HEK293 (cell line): ENCODE results near the gene ZBTB20.
A peak's percentile ranks its signal among the peaks of the same experiment; 100 is the strongest.

Experiments used
- CTCF ChIA-PET: fragments of 350-600 bp; formaldehyde crosslinking; extraction: SDS; loops from one replicate; lab custom pipeline; 2021; ENCODE audit warnings: antibody characterized with exemption; lab: Yijun Ruan, JAX
- POLR2A ChIA-PET: fragments of 300-600 bp; formaldehyde crosslinking; extraction: SDS; loops from one replicate; lab custom pipeline; 2020; ENCODE audit warnings: antibody characterized with exemption, inconsistent platforms; lab: Yijun Ruan, JAX
- H3K27ac ChIP-seq: fragments of 200-500 bp; sonication (Bioruptor generic); 2 replicates; pipeline ENCODE4 v1.5.1; 2014; ENCODE audit warnings: low read depth, low read length, control low read depth, inconsistent platforms; ENCODE audit errors: extremely low read depth
- H3K36me3 ChIP-seq, 2 experiments: fragments of 200-500 bp in 1 of 2; sonication (Bioruptor generic) in 1 of 2; 1 replicate in 1 of 2; 2 replicates in 1 of 2; pipeline ENCODE4 v1.5.1; 2014 to 2017; ENCODE audit warnings: inconsistent platforms in 2 of 2, low read length in 2 of 2; ENCODE audit not compliant: control insufficient read depth in 2 of 2, insufficient read depth in 1 of 2
- H3K4me1 ChIP-seq: fragments of 200-500 bp; sonication (Bioruptor generic); 2 replicates; pipeline ENCODE4 v1.5.1; 2014; ENCODE audit warnings: mild to moderate bottlenecking, low read length, inconsistent platforms; ENCODE audit not compliant: control insufficient read depth, insufficient read depth
- H3K4me3 ChIP-seq: 2 replicates; pipeline ENCODE4 v1.5.1; 2011; ENCODE audit warnings: low read depth, mild to moderate bottlenecking, control low read depth, low read length, moderate library complexity
- H3K9me3 ChIP-seq: fragments of 200-500 bp; sonication (Bioruptor generic); 2 replicates; pipeline ENCODE4 v1.5.1; 2014; ENCODE audit warnings: low read depth, low read length, inconsistent platforms; ENCODE audit not compliant: control insufficient read depth, insufficient read depth
- BCL11B ChIP-seq: fragments of 450-650 bp; formaldehyde crosslinking; IDR thresholded peaks from 2 replicates; pipeline ENCODE4 v1.5.1; 2016; ENCODE audit warnings: low read depth, missing biosample characterization, missing genetic modification characterization
- GFI1B ChIP-seq: fragments of 450-650 bp; formaldehyde crosslinking; IDR thresholded peaks from 2 replicates; pipeline ENCODE4 v1.5.1; 2016; ENCODE audit warnings: missing biosample characterization, missing genetic modification characterization
- GLIS2 ChIP-seq: fragments of 450-650 bp; formaldehyde crosslinking; IDR thresholded peaks from 2 replicates; pipeline ENCODE4 v1.5.1; 2016; ENCODE audit warnings: missing biosample characterization, missing genetic modification characterization
- KLF7 ChIP-seq: fragments of 450-650 bp; formaldehyde crosslinking; IDR thresholded peaks from 2 replicates; pipeline ENCODE4 v1.5.1; 2016; ENCODE audit warnings: missing biosample characterization, missing genetic modification characterization, borderline replicate concordance
- SCRT2 ChIP-seq: fragments of 450-650 bp; formaldehyde crosslinking; IDR thresholded peaks from 2 replicates; pipeline ENCODE4 v1.5.1; 2016; ENCODE audit warnings: missing biosample characterization, missing genetic modification characterization
- ZNF121 ChIP-seq: fragments of 450-650 bp; formaldehyde crosslinking; IDR thresholded peaks from 2 replicates; pipeline ENCODE4 v1.5.1; 2016; ENCODE audit warnings: missing biosample characterization, missing genetic modification characterization
- ZNF174 ChIP-seq: fragments of 450-650 bp; formaldehyde crosslinking; IDR thresholded peaks from 2 replicates; pipeline ENCODE4 v1.5.0; 2017; ENCODE audit warnings: missing biosample characterization, mild to moderate bottlenecking, missing genetic modification characterization
- ZNF175 ChIP-seq: fragments of 450-650 bp; formaldehyde crosslinking; IDR thresholded peaks from 2 replicates; pipeline ENCODE4 v1.5.1; 2016; ENCODE audit warnings: missing biosample characterization, missing genetic modification characterization
- ZNF19 ChIP-seq: fragments of 450-650 bp; formaldehyde crosslinking; IDR thresholded peaks from 2 replicates; pipeline ENCODE4; 2016; ENCODE audit warnings: missing biosample characterization, missing genetic modification characterization, low read depth
- ZNF324 ChIP-seq: fragments of 450-650 bp; formaldehyde crosslinking; IDR thresholded peaks from 2 replicates; pipeline ENCODE4 v1.5.1; 2016; ENCODE audit warnings: missing biosample characterization, missing genetic modification characterization
- ZNF341 ChIP-seq: fragments of 450-650 bp; formaldehyde crosslinking; IDR thresholded peaks from 2 replicates; pipeline ENCODE4; 2016; ENCODE audit warnings: low read depth, missing biosample characterization, missing genetic modification characterization
- ZNF37A ChIP-seq: fragments of 450-650 bp; IDR thresholded peaks from 2 replicates; pipeline ENCODE4 v1.5.1; 2018; ENCODE audit warnings: missing biosample characterization, missing genetic modification characterization
- ZNF416 ChIP-seq: fragments of 450-650 bp; formaldehyde crosslinking; IDR thresholded peaks from 2 replicates; pipeline ENCODE4 v1.5.1; 2016; ENCODE audit warnings: missing biosample characterization, missing genetic modification characterization
- ZNF433 ChIP-seq: fragments of 450-650 bp; formaldehyde crosslinking; IDR thresholded peaks from 2 replicates; pipeline ENCODE4 v1.5.1; 2016; ENCODE audit warnings: missing biosample characterization, missing genetic modification characterization, low read depth
- ZNF610 ChIP-seq: fragments of 450-650 bp; formaldehyde crosslinking; IDR thresholded peaks from 2 replicates; pipeline ENCODE4 v1.5.1; 2016; ENCODE audit warnings: missing biosample characterization, missing genetic modification characterization, borderline replicate concordance
- ZNF658 ChIP-seq: fragments of 450-650 bp; formaldehyde crosslinking; IDR thresholded peaks from 2 replicates; pipeline ENCODE4; 2016; ENCODE audit warnings: missing biosample characterization, missing genetic modification characterization
- ZNF660 ChIP-seq: fragments of 450-650 bp; IDR thresholded peaks from 2 replicates; pipeline ENCODE4 v1.5.1; 2018; ENCODE audit warnings: missing biosample characterization, mild to moderate bottlenecking, missing genetic modification characterization
- ZNF747 ChIP-seq: fragments of 450-650 bp; formaldehyde crosslinking; IDR thresholded peaks from 2 replicates; pipeline ENCODE4 v1.5.1; 2016; ENCODE audit warnings: missing biosample characterization, missing genetic modification characterization
- TF ChIP-seq, protein P1 (sequence below): fragments of 450-650 bp; formaldehyde crosslinking; IDR thresholded peaks from 2 replicates; pipeline ENCODE4 v1.5.1; 2016; ENCODE audit warnings: missing biosample characterization, missing genetic modification characterization, borderline replicate concordance
- TF ChIP-seq, protein P2 (sequence below): fragments of 450-650 bp; formaldehyde crosslinking; IDR thresholded peaks from 2 replicates; pipeline ENCODE4 v1.5.1; 2017; ENCODE audit warnings: missing biosample characterization, missing genetic modification characterization
- TF ChIP-seq, protein P3 (sequence below): fragments of 450-650 bp; formaldehyde crosslinking; conservative IDR thresholded peaks from 2 replicates; pipeline ENCODE4 v1.5.1; 2016; ENCODE audit warnings: low read depth, missing biosample characterization, missing genetic modification characterization

ZBTB20 gene

DNA sequence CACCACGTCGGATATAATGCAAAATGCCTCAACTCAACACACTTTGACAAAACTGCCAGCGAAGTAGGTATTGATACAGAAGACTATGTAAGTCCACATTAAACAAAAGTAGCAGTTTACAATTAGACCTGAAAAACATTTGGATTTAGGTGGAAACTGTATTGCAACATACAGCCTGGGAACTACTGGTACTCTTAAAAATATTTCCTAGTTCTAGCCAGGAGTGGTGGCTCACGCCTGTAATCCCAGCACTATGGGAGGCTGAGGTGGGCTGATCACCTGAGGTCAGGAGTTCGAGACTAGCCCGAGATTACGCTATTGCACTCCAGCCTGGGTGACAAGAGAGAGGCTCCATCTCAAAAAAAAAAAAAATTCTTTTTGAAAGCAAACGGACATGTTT, 246.2 kb downstream of the ZBTB20 start:
- H3K9me3 ChIP-seq, result no peaks in the 10 kb centered on the region
- H3K36me3 ChIP-seq, result no peaks in the 10 kb centered on the region
- POLR2A ChIA-PET, result no interaction called here
- no peak for TF ChIP-seq KLF7 (tag by site-specific recombination)
- no peak for TF ChIP-seq ZNF416 (tag by site-specific recombination)
- no peak for TF ChIP-seq BCL11B (tag by site-specific recombination)
- TF ChIP-seq GLIS2 (tag by site-specific recombination), result no peak
- TF ChIP-seq, protein P1, sequence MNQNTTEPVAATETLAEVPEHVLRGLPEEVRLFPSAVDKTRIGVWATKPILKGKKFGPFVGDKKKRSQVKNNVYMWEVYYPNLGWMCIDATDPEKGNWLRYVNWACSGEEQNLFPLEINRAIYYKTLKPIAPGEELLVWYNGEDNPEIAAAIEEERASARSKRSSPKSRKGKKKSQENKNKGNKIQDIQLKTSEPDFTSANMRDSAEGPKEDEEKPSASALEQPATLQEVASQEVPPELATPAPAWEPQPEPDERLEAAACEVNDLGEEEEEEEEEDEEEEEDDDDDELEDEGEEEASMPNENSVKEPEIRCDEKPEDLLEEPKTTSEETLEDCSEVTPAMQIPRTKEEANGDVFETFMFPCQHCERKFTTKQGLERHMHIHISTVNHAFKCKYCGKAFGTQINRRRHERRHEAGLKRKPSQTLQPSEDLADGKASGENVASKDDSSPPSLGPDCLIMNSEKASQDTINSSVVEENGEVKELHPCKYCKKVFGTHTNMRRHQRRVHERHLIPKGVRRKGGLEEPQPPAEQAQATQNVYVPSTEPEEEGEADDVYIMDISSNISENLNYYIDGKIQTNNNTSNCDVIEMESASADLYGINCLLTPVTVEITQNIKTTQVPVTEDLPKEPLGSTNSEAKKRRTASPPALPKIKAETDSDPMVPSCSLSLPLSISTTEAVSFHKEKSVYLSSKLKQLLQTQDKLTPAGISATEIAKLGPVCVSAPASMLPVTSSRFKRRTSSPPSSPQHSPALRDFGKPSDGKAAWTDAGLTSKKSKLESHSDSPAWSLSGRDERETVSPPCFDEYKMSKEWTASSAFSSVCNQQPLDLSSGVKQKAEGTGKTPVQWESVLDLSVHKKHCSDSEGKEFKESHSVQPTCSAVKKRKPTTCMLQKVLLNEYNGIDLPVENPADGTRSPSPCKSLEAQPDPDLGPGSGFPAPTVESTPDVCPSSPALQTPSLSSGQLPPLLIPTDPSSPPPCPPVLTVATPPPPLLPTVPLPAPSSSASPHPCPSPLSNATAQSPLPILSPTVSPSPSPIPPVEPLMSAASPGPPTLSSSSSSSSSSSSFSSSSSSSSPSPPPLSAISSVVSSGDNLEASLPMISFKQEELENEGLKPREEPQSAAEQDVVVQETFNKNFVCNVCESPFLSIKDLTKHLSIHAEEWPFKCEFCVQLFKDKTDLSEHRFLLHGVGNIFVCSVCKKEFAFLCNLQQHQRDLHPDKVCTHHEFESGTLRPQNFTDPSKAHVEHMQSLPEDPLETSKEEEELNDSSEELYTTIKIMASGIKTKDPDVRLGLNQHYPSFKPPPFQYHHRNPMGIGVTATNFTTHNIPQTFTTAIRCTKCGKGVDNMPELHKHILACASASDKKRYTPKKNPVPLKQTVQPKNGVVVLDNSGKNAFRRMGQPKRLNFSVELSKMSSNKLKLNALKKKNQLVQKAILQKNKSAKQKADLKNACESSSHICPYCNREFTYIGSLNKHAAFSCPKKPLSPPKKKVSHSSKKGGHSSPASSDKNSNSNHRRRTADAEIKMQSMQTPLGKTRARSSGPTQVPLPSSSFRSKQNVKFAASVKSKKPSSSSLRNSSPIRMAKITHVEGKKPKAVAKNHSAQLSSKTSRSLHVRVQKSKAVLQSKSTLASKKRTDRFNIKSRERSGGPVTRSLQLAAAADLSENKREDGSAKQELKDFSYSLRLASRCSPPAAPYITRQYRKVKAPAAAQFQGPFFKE (tag by site-specific recombination), result no peak
- TF ChIP-seq GFI1B (tag by site-specific recombination), result no peak
- no peak for TF ChIP-seq ZNF37A
- no peak for TF ChIP-seq ZNF174 (tag by site-specific recombination)
- CTCF ChIA-PET, result no interaction called here
- no peak overlapping the region for H3K27ac ChIP-seq
- no peaks in the 10 kb centered on the region for H3K4me1 ChIP-seq
- no peak overlapping the region for H3K4me3 ChIP-seq

DNA sequence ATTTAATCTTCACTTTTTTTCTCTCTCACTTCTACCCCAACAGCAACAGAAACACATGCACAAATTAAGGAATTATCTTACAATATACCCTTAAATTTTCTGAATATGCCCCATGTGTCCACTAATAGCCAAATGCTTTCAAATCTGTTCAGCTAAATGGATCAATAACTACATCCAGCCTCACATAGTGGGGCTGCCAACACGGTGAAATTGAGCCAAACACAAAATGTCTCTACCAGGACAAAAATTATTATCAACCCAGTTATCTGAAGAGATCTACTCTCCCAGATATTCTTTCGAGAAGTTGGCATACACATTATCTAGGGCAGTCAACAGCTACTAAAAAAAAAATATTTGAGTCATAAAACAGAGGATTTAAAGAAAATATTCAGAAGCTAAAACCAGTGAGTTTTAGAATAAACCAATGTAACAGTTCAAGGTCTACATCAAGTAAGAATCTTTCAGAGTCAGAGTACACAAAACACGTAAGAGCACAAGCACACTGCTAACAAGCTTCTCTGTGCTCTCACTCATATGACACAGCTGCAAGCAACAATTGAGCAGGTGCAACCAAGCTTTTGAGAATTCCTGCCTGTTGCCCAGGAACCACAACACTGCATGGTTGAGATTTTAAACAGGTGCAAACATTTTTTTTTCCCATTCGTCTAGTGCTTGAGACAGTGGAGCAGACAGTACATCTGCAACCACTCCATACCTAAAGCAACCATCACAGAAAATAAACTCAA, 247.7 kb downstream of the ZBTB20 start:
- Histone ChIP-seq H3K27ac (no peak overlapping the region), H3K9me3 (no peaks in the 10 kb centered on the region), H3K4me3 (no peak overlapping the region), H3K4me1 (no peaks in the 10 kb centered on the region), H3K36me3 (no peaks in the 10 kb centered on the region)
- ChIA-PET CTCF (no interaction called here), POLR2A (interaction anchor here (0.6 kb wide), 1 partner anchor 28 kb away, joined by 3 read pairs; no protein-coding TSS in a partner anchor)
- TF ChIP-seq ZNF658 (tag by site-specific recombination) (no peak), SCRT2 (tag by site-specific recombination) (peak; percentile 68), ZNF610 (no peak)

DNA sequence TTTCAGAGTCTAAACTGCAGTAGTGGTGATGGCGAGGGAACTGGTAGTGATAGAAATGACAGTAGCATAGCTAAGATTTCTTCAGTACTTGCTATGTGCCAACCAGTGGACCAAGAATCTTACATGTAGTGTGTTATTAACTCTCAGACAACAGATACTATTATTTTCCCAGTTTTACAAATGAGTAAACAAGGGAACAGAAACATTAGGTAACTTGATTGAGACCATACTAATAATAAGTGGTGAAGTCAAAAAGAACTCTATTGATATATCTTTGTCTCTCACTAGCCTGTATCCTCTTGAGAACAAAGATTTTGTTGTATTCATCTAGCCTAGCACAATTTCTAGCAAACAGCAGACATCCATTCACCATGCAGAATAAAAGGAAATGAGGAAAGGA, 250.1 kb downstream of the ZBTB20 start:
- ChIA-PET CTCF (interaction anchor here (0.7 kb wide), 1 partner anchor 283 kb away, joined by 3 read pairs; no protein-coding TSS in a partner anchor), POLR2A (no interaction called here)
- Histone ChIP-seq H3K9me3 (no peaks in the 10 kb centered on the region), H3K36me3 (no peaks in the 10 kb centered on the region), H3K4me3 (no peak overlapping the region), H3K27ac (no peak overlapping the region), H3K4me1 (no peaks in the 10 kb centered on the region)
- TF ChIP-seq ZNF341 (tag by site-specific recombination), result no peak
- no peak for TF ChIP-seq ZNF19 (tag by site-specific recombination)
- no peak for TF ChIP-seq ZNF747
- TF ChIP-seq ZNF121 (tag by site-specific recombination), result no peak
- TF ChIP-seq ZNF433 (tag by site-specific recombination), result no peak
- TF ChIP-seq, protein P2, sequence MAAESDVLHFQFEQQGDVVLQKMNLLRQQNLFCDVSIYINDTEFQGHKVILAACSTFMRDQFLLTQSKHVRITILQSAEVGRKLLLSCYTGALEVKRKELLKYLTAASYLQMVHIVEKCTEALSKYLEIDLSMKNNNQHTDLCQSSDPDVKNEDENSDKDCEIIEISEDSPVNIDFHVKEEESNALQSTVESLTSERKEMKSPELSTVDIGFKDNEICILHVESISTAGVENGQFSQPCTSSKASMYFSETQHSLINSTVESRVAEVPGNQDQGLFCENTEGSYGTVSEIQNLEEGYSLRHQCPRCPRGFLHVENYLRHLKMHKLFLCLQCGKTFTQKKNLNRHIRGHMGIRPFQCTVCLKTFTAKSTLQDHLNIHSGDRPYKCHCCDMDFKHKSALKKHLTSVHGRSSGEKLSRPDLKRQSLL, result no peak
- TF ChIP-seq ZNF660, result no peak
- TF ChIP-seq ZNF175 (tag by site-specific recombination), result no peak
- TF ChIP-seq, protein P3, sequence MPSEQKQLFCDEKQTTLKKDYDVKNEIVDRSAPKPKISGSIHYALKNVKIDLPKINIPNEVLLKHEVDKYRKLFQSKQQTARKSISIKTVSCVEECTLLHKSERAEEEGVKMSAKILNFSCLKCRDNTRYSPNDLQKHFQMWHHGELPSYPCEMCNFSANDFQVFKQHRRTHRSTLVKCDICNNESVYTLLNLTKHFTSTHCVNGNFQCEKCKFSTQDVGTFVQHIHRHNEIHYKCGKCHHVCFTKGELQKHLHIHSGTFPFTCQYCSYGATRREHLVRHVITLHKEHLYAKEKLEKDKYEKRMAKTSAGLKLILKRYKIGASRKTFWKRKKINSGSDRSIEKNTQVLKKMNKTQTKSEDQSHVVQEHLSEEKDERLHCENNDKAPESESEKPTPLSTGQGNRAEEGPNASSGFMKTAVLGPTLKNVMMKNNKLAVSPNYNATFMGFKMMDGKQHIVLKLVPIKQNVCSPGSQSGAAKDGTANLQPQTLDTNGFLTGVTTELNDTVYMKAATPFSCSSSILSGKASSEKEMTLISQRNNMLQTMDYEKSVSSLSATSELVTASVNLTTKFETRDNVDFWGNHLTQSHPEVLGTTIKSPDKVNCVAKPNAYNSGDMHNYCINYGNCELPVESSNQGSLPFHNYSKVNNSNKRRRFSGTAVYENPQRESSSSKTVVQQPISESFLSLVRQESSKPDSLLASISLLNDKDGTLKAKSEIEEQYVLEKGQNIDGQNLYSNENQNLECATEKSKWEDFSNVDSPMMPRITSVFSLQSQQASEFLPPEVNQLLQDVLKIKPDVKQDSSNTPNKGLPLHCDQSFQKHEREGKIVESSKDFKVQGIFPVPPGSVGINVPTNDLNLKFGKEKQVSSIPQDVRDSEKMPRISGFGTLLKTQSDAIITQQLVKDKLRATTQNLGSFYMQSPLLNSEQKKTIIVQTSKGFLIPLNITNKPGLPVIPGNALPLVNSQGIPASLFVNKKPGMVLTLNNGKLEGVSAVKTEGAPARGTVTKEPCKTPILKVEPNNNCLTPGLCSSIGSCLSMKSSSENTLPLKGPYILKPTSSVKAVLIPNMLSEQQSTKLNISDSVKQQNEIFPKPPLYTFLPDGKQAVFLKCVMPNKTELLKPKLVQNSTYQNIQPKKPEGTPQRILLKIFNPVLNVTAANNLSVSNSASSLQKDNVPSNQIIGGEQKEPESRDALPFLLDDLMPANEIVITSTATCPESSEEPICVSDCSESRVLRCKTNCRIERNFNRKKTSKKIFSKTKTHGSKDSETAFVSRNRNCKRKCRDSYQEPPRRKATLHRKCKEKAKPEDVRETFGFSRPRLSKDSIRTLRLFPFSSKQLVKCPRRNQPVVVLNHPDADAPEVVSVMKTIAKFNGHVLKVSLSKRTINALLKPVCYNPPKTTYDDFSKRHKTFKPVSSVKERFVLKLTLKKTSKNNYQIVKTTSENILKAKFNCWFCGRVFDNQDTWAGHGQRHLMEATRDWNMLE (tag by site-specific recombination), result no peak
- no peak for TF ChIP-seq ZNF324 (tag by site-specific recombination)
